Lower lobe of right lung (tissue), 2 donors: ENCODE results near the gene PLEKHA7. TPM values are rescaled to one million over a fixed set of nuclear protein-coding genes. Genes with fewer than 3 reads are reported as not detected.

ENCODE experiments used
- ATAC-seq, 2 donors: fragments of 200-7000 bp; cut with Tn5 transposase; one replicate each; pipeline ENCODE4 v1.9.1; 2020 to 2022; ENCODE audit warnings: mild to moderate bottlenecking in 2 of 2, moderate library complexity in 2 of 2
- DNase-seq: peaks from one replicate; pipeline ENCODE4 v3.0.0-alpha.2; 2020
- H3K27ac ChIP-seq: fragments of 200-600 bp; one replicate; pipeline ENCODE4 v1.8.0; 2022
- H3K27me3 ChIP-seq: fragments of 200-600 bp; one replicate; pipeline ENCODE4 v1.8.0; 2022; ENCODE audit warnings: low read depth
- H3K36me3 ChIP-seq: fragments of 200-600 bp; one replicate; pipeline ENCODE4 v1.8.0; 2022; ENCODE audit warnings: mild to moderate bottlenecking
- H3K4me1 ChIP-seq: fragments of 200-600 bp; one replicate; pipeline ENCODE4 v1.8.0; 2022
- H3K4me3 ChIP-seq: fragments of 200-600 bp; one replicate; pipeline ENCODE4 v1.8.0; 2022; ENCODE audit warnings: mild to moderate bottlenecking
- H3K9me3 ChIP-seq: fragments of 200-600 bp; one replicate; pipeline ENCODE4 v1.8.0; 2022
- CTCF ChIP-seq: fragments of 200-600 bp; IDR thresholded peaks from one replicate; pipeline ENCODE4 v1.8.0; 2022; ENCODE audit warnings: antibody characterized with exemption, mild to moderate bottlenecking
- intact Hi-C: fragments of 100-400 bp; cut with DNase I; formaldehyde crosslinking; loops from one replicate; pipeline ENCODE4 v1.11.0; 2022
- total RNA-seq: library from RNA; stranded (reverse); fragmentation: NEBNext Ultra II Directional; extraction: Animal tissue kit (Norgen Biotek cat#: 25700); gene quantifications from one replicate; pipeline ENCODE4 v1.2.1, GENCODE V29; 2021
- donor health status: DM: no; HTN: yes; CAD: no; lungs with severe emphysema.

The PLEKHA7 gene
- total RNA-seq, 1 donor from 2014 or later, result 44.0 TPM

GRCh38 chr11:16862726-16863125 is 151.5 kb downstream of the PLEKHA7 start:
- no peak for DNase-seq
- ATAC-seq, result no peak
- intact Hi-C loops, result no loop called here
- H3K9me3 ChIP-seq, result no peaks in the 10 kb centered on the region
- no peak overlapping the region for H3K4me3 ChIP-seq
- H3K4me1 ChIP-seq, result no peaks in the 10 kb centered on the region
- H3K27me3 ChIP-seq, result no peaks in the 10 kb centered on the region
- H3K27ac ChIP-seq, result no peak overlapping the region
- no peak for TF ChIP-seq CTCF
- no peaks in the 10 kb centered on the region for H3K36me3 ChIP-seq

- H3K4me3 ChIP-seq, result no peak overlapping the region
- no peaks in the 10 kb centered on the region for H3K9me3 ChIP-seq
- no peaks in the 10 kb centered on the region for H3K27me3 ChIP-seq
- DNase-seq (no peak), ATAC-seq (no peak)
- H3K27ac ChIP-seq, result no peak overlapping the region
- intact Hi-C loops, result no loop called here
- H3K4me1 ChIP-seq, result no peaks in the 10 kb centered on the region
- H3K36me3 ChIP-seq, result no peaks in the 10 kb centered on the region
- no peak for TF ChIP-seq CTCF
These were observed 152.4 kb downstream of the PLEKHA7 start for GRCh38 chr11:16861862-16862261.

GRCh38 chr11:16860617-16861016 is 153.6 kb downstream of the PLEKHA7 start:
- Histone ChIP-seq H3K27me3 (no peaks in the 10 kb centered on the region), H3K36me3 (no peaks in the 10 kb centered on the region), H3K27ac (no peak overlapping the region), H3K4me3 (no peak overlapping the region), H3K9me3 (no peaks in the 10 kb centered on the region), H3K4me1 (no peaks in the 10 kb centered on the region)
- intact Hi-C loops, result no loop called here
- no peak for TF ChIP-seq CTCF
- ATAC-seq (no peak), DNase-seq (no peak)

- H3K4me1 ChIP-seq, result no peaks in the 10 kb centered on the region
- H3K9me3 ChIP-seq, result no peaks in the 10 kb centered on the region
- no peak overlapping the region for H3K4me3 ChIP-seq
- peaks cover under 1% of the 10 kb centered on the region for H3K36me3 ChIP-seq
- H3K27ac ChIP-seq, result no peak overlapping the region
- DNase-seq (no peak), ATAC-seq (no peak)
- no peaks in the 10 kb centered on the region for H3K27me3 ChIP-seq
- no peak for TF ChIP-seq CTCF
- intact Hi-C loops, result no loop called here
These were observed 154.6 kb downstream of the PLEKHA7 start for GRCh38 chr11:16859651-16860050.

- Histone ChIP-seq H3K27me3 (no peaks in the 10 kb centered on the region), H3K36me3 (peaks cover 18% of the 10 kb centered on the region), H3K4me3 (no peak overlapping the region), H3K4me1 (no peaks in the 10 kb centered on the region), H3K27ac (no peak overlapping the region), H3K9me3 (no peaks in the 10 kb centered on the region)
- no peak for ATAC-seq
- intact Hi-C loops, result no loop called here
- no peak for TF ChIP-seq CTCF
- no peak for DNase-seq
These were observed 157.0 kb downstream of the PLEKHA7 start for GRCh38 chr11:16857186-16857585.

- intact Hi-C loops, result no loop called here
- Histone ChIP-seq H3K9me3 (no peaks in the 10 kb centered on the region), H3K4me3 (no peak overlapping the region), H3K27me3 (no peaks in the 10 kb centered on the region), H3K27ac (no peak overlapping the region), H3K4me1 (no peaks in the 10 kb centered on the region), H3K36me3 (peaks cover 18% of the 10 kb centered on the region)
- no peak for TF ChIP-seq CTCF
- ATAC-seq (no peak), DNase-seq (no peak)
These were observed 158.2 kb downstream of the PLEKHA7 start for GRCh38 chr11:16856022-16856471.
